GM19023 (cell line): Measurements from ENCODE around the gene ALDOB.

Experiments used
- ATAC-seq: cut with Tn5 transposase; IDR thresholded peaks from one replicate; pipeline ENCODE4 v1.9.1; 2021; ENCODE audit warnings: mild to moderate bottlenecking, moderate library complexity; ENCODE audit not compliant: unreplicated experiment

The ALDOB gene

DNA sequence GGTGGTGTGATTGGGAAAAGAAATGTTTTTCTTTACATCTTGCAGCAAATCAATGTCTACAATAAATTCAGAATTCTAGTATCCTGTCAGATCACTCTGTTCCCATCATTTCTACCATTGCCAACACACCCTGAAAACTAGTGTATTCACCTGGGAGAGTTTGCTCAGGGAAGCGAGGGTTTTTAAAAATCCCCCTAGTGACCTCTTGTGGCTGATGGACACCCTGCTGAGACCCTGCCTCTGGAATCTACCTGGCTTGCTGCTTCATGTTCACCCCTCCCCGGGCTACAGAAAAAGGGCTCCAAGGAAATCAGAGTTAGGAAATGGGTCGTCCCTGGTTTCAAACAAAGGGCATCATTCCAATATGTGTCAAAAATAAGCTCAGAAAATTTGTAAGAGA lies 21.4 kb upstream of the ALDOB start:
- no peak for ATAC-seq

DNA sequence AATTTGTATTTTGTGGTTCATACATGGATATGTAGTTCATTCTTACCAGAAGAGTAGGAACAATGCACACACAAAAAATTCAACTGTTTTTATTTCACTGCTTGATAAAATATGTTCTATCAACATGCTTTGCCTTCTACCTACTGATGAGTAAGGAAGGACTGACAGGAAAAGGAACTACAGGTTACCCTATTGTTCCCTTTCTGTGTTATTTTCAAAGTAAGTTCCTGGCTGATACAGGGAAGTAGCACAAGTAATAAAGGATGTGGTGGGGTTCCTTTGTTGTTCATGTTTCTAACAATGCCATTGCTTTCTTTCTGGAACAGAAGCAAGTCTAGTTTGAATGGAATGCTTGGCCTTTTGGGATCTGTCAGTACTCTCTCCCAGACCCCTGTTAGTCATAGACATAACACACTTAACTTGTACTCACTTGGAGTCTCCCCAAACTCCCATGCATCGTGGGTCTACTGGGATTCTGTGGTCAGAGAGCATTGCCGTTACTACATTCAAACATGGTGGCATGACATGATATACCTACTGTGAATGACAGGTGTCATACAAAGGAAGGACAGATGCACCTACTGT lies 20.2 kb upstream of the ALDOB start:
- no peak for ATAC-seq

DNA sequence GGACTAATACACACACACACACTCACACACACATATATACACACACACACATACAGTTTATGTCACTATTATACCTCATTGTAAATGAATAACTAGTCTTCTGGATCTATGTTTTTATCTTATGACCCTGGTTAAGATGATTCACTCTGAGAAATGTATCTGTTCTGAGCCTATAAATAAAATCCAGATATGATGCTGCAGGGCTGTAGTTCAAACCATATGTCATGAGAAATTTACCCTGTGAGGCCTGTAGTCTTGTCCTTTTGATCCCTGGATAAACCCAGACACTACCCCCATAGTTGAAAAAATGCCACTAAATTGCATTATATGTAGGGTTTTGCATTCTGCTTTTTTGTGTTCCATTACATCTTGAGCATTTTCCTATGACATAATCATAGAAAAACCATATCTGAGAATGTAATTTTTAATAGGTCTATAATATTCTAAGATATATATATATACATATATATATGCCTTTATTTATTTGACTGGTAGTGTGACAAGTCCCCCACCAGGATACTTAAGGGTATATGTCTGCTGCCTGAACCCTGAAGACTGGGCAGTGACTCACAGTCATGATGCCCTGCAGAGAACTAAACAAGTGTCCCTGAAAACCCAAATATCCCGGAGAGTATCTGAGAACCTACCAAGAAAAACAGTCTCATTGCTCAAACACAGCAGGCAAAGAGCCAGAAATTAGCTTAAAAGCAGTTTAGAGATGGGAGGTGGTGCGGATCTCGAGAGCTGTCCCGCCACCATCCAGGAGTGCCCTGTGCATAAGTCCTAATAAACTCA lies 18.4 kb upstream of the ALDOB start:
- ATAC-seq, result no peak

DNA sequence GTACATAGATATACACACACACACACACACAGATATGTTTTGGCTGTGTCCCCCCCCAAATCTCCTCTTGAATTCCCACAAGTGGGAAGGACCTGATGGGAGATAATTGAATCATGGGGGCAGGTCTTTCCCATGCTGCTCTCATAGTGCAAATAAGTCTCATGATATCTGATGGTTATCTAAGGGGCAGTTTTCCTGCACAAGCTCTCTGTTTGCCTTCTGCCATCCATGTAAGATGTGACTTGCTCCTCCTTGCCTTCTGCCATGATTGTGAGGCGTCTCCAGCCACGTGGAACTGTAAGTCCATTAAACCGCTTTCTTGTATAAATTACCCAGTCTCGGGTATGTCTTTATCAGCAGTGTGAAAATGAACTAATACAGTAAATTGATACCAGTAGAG lies 15.9 kb upstream of the ALDOB start:
- no peak for ATAC-seq

DNA sequence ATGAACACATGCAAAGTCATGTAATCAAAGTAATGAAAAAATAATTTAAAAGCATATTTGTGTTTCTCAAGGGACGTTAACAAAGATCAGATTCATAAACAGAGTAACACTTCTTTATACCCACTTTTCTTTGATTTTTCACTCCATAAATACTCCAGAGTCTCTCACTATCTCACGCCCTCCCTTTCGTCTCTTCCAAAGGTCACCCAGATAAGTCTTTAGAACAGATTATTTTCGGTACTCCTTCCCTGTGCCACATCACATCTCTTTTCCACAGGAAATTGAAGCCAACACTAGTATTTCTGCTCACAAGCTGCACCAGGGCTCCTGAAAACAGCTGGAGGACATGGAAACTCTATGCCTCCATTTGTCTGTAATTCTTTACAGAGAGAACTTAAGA lies 15.4 kb upstream of the ALDOB start:
- no peak for ATAC-seq

DNA sequence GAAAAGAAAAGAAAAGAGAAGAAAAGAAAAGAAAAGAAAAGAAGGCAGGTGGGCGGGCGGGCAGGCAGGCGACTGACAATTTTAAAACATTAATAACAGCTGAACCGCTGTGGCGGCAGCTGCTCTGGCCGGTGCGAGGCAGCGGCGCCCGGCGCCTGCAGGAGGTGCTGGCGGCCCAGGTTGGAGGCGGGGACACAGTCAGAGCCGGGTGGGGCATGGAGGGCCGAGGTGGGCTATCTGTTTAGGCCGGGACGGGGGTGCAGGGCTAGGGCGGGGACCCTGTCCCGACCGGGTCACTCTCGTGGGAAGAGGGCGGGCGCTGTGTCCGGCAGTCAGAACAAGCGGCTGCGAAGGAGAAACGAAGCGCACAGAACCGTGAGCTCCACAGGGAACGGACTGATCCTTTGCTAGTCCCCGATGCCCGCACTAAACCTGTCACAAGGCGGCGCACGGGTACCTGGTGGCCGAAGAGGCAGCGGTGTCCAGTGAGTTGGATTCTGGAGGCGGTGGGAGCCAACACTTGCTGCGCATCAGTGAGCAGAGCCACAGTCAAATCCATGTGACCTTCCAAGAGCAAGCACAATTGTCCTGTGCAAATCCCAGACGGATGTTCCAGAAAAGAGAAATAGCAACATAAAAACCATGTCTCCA lies 13.6 kb upstream of the ALDOB start:
- ATAC-seq, result peak; percentile 99

DNA sequence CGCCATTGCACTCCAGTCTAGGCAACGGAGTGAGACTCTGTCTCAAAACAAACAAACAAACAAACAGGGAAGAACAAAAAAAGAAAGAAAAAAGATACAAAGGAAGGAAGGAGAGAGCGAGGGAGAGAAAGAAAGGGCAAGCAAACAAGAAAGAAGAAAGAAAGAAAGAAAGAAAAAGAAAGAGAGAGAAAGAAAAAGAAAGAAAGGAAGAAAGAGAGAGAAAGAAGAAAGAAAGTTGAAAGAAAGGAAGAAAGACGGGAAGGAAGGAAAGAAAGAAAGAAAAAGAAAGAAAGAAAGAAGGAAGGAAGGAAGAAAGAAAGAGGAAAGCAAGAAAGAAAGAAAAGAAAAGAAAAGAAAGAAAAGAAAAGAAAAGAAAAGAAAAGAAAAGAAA lies 13.1 kb upstream of the ALDOB start:
- no peak for ATAC-seq

DNA sequence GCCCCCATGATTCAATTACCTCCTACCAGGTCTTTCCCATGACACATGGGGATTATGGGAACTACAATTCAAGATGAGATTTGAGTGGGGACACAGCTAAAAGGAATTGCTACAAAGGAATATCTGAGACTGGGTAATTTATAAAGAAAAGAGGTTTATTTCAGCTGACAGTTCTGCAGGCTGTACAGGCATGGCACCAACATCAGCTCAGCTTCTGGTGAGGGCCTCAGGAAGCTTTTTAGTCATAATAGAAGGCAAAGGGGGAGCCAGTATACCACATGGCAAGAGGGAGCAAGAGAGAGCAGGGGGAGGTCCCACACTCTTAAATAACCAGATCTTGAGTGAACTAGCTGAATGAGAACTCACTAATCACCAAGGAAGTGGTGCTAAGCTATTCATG lies 11.2 kb upstream of the ALDOB start:
- no peak for ATAC-seq

DNA sequence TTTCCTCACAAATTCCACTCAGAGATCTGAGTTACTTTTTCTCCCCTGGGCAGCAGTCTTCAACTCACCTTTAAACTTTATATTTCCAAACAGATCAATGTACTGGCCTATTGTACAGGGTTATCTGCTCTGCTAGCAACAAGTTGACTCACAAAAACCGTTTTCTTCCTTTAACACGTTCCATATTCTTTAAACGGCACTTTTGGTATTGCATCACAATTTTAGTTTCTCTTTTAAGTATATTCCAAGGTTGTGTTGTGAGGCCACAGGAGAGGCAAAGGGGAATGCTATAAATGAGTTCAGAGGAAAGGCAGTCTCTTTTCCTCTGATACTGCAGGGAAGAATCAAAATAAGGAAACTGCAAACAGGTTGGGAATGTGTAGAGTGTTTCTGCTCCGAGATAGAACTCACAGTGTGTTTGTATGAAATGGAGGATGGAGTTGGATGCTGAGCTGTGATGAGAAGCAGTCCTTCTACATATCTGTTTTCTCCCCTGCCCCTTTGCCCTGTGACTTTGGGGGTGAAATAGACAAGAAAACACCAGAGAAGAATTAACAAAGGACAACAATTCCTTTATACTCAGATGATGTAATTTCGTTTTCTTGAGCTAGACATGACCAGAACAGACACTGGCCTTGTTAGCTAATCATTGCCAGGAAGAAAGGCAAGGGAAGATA lies 9.9 kb upstream of the ALDOB start:
- no peak for ATAC-seq

DNA sequence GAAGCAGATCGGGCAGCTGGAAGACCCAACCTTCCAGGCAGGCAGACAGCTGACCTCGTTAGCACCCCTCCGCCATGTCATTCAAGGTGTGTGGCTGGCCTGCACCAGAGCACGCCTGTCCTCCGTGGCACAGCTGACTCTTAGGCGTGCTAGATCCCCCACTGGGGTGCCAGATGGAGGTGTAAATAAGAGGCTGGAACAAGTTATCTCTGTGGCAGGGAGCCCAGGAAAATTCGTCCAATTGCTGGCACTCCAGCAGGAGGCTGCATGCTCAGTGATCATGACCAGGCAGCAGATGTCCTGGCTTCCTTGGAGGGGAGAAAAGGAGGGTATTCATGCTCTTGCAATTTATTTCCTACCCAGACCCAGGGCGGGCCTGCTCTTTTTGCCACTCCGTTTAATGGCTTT lies 7.8 kb upstream of the ALDOB start:
- ATAC-seq, result no peak

DNA sequence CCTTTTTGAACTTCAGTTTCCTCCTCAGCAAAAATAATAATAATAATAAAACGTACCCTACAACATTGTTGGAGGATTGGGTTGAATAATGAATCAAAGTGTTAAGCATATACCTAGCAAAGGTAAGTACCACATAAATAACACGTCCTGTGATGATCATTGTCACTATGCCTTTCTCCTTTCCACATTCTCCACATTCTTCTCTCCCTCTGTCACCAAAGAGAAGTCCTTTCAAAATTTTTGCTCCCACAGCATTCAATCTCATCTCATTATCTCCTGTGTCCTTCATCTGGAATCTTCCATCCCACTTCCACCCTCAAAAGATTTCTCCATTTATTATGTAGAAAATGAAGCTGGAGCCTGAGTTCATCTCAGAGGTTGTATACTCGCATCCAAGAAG lies 7.2 kb upstream of the ALDOB start:
- ATAC-seq, result no peak

DNA sequence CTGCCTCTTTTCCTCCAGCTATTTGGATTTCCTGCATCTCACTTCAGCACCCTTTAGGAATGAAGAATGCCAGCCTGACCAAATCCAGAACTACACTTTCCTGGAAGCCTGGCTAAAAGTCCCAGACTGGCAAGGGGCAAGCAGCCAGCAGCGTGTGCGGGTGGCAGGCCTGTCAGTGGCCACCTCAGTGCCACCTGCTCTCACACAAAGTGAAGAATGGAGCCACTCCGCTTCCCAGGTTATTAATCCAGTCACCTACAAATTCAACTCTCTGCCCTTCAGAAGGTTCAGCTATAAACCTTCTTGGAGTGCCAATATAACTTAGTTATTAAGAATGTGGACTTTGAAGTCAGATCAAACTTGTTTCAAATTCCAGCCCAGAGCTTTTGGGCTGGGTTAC lies 6.7 kb upstream of the ALDOB start:
- no peak for ATAC-seq

DNA sequence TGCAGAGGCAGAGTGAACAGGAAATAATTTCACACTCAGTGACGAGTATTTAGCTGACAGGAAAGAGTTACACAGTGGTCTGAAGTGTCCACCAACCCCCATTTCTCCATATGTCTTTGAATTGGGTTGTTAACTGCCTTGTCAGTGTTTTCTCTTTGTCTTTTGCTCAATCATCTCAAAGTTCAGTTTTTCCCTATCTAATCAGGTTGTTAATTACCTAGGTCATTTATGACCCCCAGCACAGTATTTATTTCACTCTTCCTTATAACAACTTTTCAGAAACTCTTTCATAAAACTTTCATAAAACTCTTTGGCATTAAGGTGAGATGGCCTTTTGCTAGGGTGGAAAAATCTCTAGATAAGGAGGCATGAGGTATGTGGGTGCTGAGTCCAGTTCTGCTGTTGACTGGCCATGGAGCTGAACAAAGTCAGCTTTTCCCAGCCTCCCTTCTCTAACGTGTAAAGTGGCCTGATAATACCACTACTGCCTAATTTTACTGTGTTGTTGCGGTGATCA lies 5.2 kb upstream of the ALDOB start:
- no peak for ATAC-seq

DNA sequence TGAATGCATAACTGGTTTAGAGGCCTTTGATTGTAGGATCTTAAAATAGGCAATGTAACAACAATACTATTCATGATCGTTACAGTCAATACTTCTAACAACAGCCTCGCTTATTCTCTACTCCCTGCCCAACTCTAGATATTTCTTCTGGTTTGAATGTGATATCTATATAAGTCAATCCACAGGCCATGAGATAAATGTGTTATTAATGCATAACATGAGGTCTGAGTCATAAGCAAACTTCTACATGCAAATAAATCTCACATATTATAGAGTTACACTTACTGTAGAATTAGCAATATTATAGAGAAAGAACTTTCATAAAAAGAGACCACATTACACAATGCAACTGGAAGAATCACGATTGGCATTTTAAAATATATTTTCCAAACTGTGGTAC lies 2.9 kb upstream of the ALDOB start:
- no peak for ATAC-seq

DNA sequence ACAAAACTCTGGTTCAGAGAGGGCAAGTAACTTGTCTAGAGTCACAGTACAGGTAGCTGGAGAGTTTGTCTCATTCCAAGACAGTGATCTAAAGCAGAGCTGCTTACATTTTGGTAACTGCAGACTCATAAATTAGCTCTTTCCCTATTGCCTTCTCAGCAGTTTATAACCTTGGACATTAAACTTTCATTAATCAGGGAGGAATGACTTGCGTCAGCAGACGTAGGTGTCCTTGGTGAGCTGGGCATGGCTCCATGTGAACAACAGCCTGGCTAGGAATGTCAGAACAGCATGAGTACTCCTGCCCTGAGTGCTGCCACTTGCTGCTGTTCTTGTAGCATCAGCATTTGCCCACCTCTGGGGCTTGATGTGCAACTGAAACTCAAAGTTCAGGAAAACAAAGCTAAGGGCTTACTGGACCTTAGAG lies 2.2 kb upstream of the ALDOB start:
- no peak for ATAC-seq

DNA sequence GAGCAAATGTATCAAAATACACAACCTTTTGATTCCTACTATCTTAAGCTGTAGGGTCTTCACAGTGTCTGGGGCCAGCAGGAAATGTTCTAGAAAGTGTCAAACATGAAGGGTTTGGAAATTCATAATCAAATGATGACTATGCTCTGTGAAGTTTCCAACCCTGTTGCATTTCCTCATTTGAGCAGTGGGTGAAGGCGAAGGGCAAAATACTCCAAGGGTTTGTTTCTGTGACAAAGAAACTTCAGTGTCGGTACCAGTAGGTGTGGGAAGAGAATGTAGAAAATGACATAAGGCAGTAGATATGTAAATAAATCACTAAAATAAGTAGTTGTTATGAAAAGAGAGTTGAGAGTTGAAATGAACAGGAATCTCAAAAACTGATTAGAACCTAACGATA lies 576 bp downstream of the ALDOB start:
- ATAC-seq, result no peak

DNA sequence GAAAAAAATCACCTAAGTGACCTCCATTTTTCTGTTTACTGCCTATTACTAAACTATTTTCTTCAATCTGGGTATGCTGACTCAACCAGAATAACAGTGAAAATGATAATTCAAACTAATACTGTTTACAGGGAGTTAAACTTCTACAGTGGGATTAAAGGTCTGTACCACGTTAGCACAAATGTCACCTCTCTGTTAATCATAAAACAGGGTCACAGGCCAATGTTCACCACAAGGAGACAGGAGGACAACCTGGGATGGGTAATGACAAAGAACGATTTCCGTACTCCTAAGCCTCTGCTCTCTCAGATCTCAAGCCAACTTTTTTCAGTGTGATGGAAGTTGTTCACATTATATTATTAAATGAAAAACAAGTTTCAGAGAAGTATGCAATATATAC lies 2.3 kb downstream of the ALDOB start:
- no peak for ATAC-seq

DNA sequence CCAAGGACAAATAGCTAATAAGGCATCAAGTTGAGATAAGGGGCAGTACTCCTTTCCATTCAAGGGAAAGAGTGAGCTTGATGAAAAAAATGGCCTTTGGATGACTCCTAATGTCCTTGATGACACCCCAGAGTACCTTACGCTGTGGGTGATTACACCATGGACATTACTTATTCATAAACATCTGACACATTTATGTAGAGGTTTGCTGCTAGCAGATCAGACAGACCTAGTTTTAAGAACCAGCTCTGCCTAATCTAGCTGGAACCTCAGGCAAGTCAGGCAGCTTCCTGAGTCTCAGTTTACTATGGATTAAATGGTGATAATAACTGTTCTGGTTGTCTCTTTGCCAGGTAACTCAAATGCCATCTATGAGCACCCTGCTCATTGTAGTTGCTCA lies 2.8 kb downstream of the ALDOB start:
- ATAC-seq, result no peak

DNA sequence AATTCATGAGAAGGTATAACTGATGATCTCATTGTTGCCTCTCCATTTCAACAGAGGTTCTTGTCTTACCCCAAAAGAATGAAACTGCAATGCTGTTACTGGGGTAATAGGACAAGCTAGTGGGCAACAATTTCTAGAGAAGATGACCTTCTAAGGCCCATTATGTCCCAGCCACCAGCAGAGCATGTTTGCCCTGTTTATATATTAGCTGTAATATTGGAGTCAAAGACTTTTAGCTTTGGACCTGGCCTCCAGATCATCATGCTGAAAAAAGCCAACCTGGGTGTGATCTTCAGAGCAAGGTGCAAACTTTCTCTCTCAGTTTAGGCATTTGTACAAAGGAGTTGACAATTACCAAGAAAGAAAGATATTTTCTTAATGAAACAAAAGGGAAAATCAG lies 3.4 kb downstream of the ALDOB start:
- ATAC-seq, result no peak

DNA sequence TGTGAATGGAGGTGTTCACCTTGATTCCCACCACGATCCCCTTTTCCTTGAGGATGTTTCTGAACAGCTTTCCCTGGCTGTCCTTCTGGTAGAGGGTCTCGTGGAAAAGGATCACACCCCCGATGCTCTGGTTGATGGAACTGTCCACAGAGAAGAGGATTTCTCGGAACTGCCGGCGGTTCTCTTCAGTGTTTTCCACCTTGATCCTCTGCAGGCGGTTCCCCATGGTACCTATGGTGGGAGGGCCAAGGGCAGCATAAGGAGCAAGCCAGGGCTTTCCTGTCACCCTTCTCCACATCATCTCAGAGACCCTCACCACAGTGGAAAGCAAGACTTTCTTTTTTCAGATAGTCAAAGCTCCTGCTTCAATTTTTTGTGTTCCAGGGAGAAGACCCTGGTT lies 5.8 kb downstream of the ALDOB start:
- ATAC-seq, result no peak

DNA sequence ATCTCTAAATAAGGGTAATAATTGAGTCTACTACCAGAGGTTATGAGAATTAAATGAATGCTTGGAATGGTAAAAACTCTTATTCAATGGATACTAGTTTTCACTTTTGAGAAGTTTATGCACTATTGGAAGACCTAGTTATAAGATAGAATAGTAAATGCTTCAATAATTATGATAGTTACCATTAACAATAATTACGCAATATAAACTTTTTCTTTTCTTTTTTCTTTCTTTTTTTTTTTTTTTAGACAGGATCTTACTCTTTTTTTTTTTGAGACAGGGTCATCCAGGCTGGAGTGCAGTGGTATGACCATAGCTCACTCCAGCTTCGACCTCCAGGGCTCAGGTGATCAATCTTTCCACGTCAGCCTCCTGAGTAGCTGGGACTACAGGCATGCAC lies 6.7 kb downstream of the ALDOB start:
- ATAC-seq, result no peak
